B cell (primary cell): ENCODE results near the gene THYN1.
"Not testable (repeated sequence)": the region's sequence is repeated elsewhere in the genome, so short reads cannot be mapped to it uniquely, and the experiment has no call there.

ENCODE experiments used
- CTCF ChIP-seq: fragments of 200-600 bp; IDR thresholded peaks from one replicate; pipeline ENCODE4 v1.8.0; 2022; ENCODE audit warnings: antibody characterized with exemption, mild to moderate bottlenecking
- EZH2 ChIP-seq: IDR thresholded peaks from 2 replicates; pipeline ENCODE4 v1.6.1; 2012; ENCODE audit warnings: borderline replicate concordance, low read depth, mild to moderate bottlenecking, moderate library complexity, low read length; ENCODE audit not compliant: insufficient read depth, poor library complexity, severe bottlenecking

GRCh38 chr11:134281635-134282034 is 28.5 kb upstream of the THYN1 start:
- TF ChIP-seq CTCF, EZH2: not testable (repeated sequence)
